BLaER1 treated with 17β-estradiol and CSF1 and Interleukin-3, amounts not matched to agents 10 nM and 100 nM (cell line): ENCODE measurements around the gene PCBD1.
A peak's percentile ranks its signal among the peaks of the same experiment; 100 is the strongest.

Source experiments
- H3K27ac ChIP-seq, 11 experiments: shearing (Covaris generic); formaldehyde crosslinking; 2 replicates each; pipeline ENCODE4 v1.8.1; 2022
- H3K27me3 ChIP-seq, 11 experiments: shearing (Covaris generic); formaldehyde crosslinking; 2 replicates each; pipeline ENCODE4 v1.8.1; 2022
- H3K36me3 ChIP-seq, 11 experiments: shearing (Covaris generic); formaldehyde crosslinking; 2 replicates each; pipeline ENCODE4 v1.8.1; 2022
- H3K4me1 ChIP-seq, 10 experiments: shearing (Covaris generic); formaldehyde crosslinking; 2 replicates each; pipeline ENCODE4 v1.8.1; 2022
- H3K4me2 ChIP-seq, 11 experiments: shearing (Covaris generic); formaldehyde crosslinking; 2 replicates each; pipeline ENCODE4 v1.8.1; 2022
- H3K4me3 ChIP-seq, 10 experiments: shearing (Covaris generic); formaldehyde crosslinking; 2 replicates each; pipeline ENCODE4 v1.8.1; 2022
- H3K9ac ChIP-seq, 11 experiments: shearing (Covaris generic); formaldehyde crosslinking; 2 replicates each; pipeline ENCODE4 v1.8.1; 2022
- H3K9me3 ChIP-seq, 11 experiments: shearing (Covaris generic); formaldehyde crosslinking; replicated peaks in 1 of 11; 2 replicates each; pipeline ENCODE4 v1.8.1; 2022
- H4K20me1 ChIP-seq, 11 experiments: shearing (Covaris generic); formaldehyde crosslinking; 2 replicates each; pipeline ENCODE4 v1.8.1; 2022
- Cebpa-rat ChIP-seq, 11 experiments: shearing (Covaris generic); IDR thresholded peaks; 2 replicates each; pipeline ENCODE4 v1.8.1; 2022

The PCBD1 gene

GRCh38 chr10:70918851-70919530 is 30.6 kb upstream of the PCBD1 start:
- H3K27ac ChIP-seq = no peak overlapping the region
- no peaks in the 10 kb centered on the region for H3K9me3 ChIP-seq
- peak overlapping the region in 8 of 11 experiments; percentile 24 to 52 (median 38); a peak in 10 of 22 replicates for H3K4me2 ChIP-seq
- no peak overlapping the region for H3K4me3 ChIP-seq
- H3K27me3 ChIP-seq = 0 out of 22 replicates have a peak, but pooled peaks cover 0 to 4% (median 0%) of the 10 kb centered on the region in 11 experiments
- peak overlapping the region in 1 of 11 experiments; percentile 36; a peak in 1 of 22 replicates for H3K9ac ChIP-seq
- peaks cover 0 to 36% (median 0%) of the 10 kb centered on the region in 11 experiments; a peak in 1 of 22 replicates for H4K20me1 ChIP-seq
- TF ChIP-seq Cebpa-rat (IDR thresholded peaks at IDR 0.05) = no peak
- no peaks in the 10 kb centered on the region for H3K36me3 ChIP-seq
- peaks cover 0 to 9% (median 6%) of the 10 kb centered on the region in 10 experiments; a peak in 11 of 20 replicates for H3K4me1 ChIP-seq

- no peak for TF ChIP-seq Cebpa-rat (IDR thresholded peaks at IDR 0.05)
These were observed 29.3 kb upstream of the PCBD1 start for GRCh38 chr10:70917635-70918034.

GRCh38 chr10:70917226-70917625 is 28.9 kb upstream of the PCBD1 start:
- Histone ChIP-seq H3K36me3 (no peaks in the 10 kb centered on the region), H3K9ac (no peak overlapping the region), H3K9me3 (peaks cover 0 to 3% (median 0%) of the 10 kb centered on the region in 11 experiments; a peak in 1 of 22 replicates), H3K4me1 (peaks cover 9 to 20% (median 15%) of the 10 kb centered on the region in 10 experiments; a peak in 19 of 20 replicates), H3K27me3 (0 out of 22 replicates have a peak, but pooled peaks cover 0 to 4% (median 0%) of the 10 kb centered on the region in 11 experiments), H3K4me2 (no peak overlapping the region), H4K20me1 (peaks cover 0 to 40% (median 0%) of the 10 kb centered on the region in 11 experiments; a peak in 1 of 22 replicates), H3K27ac (no peak overlapping the region), H3K4me3 (no peak overlapping the region)
- TF ChIP-seq Cebpa-rat (IDR thresholded peaks at IDR 0.05) = no peak

More at GRCh38 chr10:70917635-70918034, 29.3 kb upstream of the PCBD1 start:
- Histone ChIP-seq H3K27ac (no peak overlapping the region), H3K9ac (no peak overlapping the region), H3K27me3 (0 out of 22 replicates have a peak, but pooled peaks cover 0 to 4% (median 0%) of the 10 kb centered on the region in 11 experiments), H3K36me3 (no peaks in the 10 kb centered on the region), H4K20me1 (peaks cover 0 to 42% (median 0%) of the 10 kb centered on the region in 11 experiments; a peak in 1 of 22 replicates), H3K4me1 (peaks cover 9 to 18% (median 14%) of the 10 kb centered on the region in 10 experiments; a peak in 19 of 20 replicates), H3K4me3 (no peak overlapping the region), H3K4me2 (no peak overlapping the region), H3K9me3 (no peaks in the 10 kb centered on the region)

GRCh38 chr10:70916241-70916640 is 27.9 kb upstream of the PCBD1 start:
- no peaks in the 10 kb centered on the region for H3K36me3 ChIP-seq
- no peak overlapping the region for H3K9ac ChIP-seq
- H3K4me3 ChIP-seq = no peak overlapping the region
- H3K4me2 ChIP-seq = no peak overlapping the region
- H3K4me1 ChIP-seq = peaks cover 9 to 20% (median 15%) of the 10 kb centered on the region in 10 experiments; a peak in 19 of 20 replicates
- peaks cover 0 to 35% (median 0%) of the 10 kb centered on the region in 11 experiments; a peak in 1 of 22 replicates for H4K20me1 ChIP-seq
- H3K27me3 ChIP-seq = 0 out of 22 replicates have a peak, but pooled peaks cover 0 to 4% (median 0%) of the 10 kb centered on the region in 11 experiments
- peaks cover 0 to 8% (median 0%) of the 10 kb centered on the region in 11 experiments; a peak in 4 of 22 replicates for H3K9me3 ChIP-seq
- no peak overlapping the region for H3K27ac ChIP-seq
- no peak for TF ChIP-seq Cebpa-rat (IDR thresholded peaks at IDR 0.05)

GRCh38 chr10:70915806-70916205 is 27.4 kb upstream of the PCBD1 start:
- no peaks in the 10 kb centered on the region for H3K36me3 ChIP-seq
- H3K4me1 ChIP-seq = peaks cover 9 to 20% (median 15%) of the 10 kb centered on the region in 10 experiments; a peak in 19 of 20 replicates
- H3K4me2 ChIP-seq = no peak overlapping the region
- H3K27me3 ChIP-seq = 0 out of 22 replicates have a peak, but pooled peaks cover 0 to 4% (median 0%) of the 10 kb centered on the region in 11 experiments
- H3K9me3 ChIP-seq = peaks cover 0 to 8% (median 0%) of the 10 kb centered on the region in 11 experiments; a peak in 4 of 22 replicates
- no peak overlapping the region for H3K27ac ChIP-seq
- H4K20me1 ChIP-seq = peaks cover 0 to 35% (median 0%) of the 10 kb centered on the region in 11 experiments; a peak in 1 of 22 replicates
- no peak overlapping the region for H3K4me3 ChIP-seq
- no peak overlapping the region for H3K9ac ChIP-seq
- TF ChIP-seq Cebpa-rat (IDR thresholded peaks at IDR 0.05) = no peak

- Histone ChIP-seq H3K27ac (no peak overlapping the region), H3K4me3 (no peak overlapping the region), H3K27me3 (0 out of 22 replicates have a peak, but pooled peaks cover 0 to 4% (median 0%) of the 10 kb centered on the region in 11 experiments), H3K9ac (no peak overlapping the region), H3K36me3 (no peaks in the 10 kb centered on the region), H3K9me3 (peaks cover 0 to 8% (median 0%) of the 10 kb centered on the region in 11 experiments; a peak in 4 of 22 replicates), H4K20me1 (peaks cover 0 to 35% (median 0%) of the 10 kb centered on the region in 11 experiments; a peak in 1 of 22 replicates), H3K4me2 (no peak overlapping the region), H3K4me1 (peaks cover 9 to 20% (median 15%) of the 10 kb centered on the region in 10 experiments; a peak in 19 of 20 replicates)
- TF ChIP-seq Cebpa-rat (IDR thresholded peaks at IDR 0.05) = no peak
These were observed 26.8 kb upstream of the PCBD1 start for GRCh38 chr10:70915206-70915605.

- peaks cover 0 to 32% (median 0%) of the 10 kb centered on the region in 11 experiments; a peak in 1 of 22 replicates for H4K20me1 ChIP-seq
These were observed 26.0 kb upstream of the PCBD1 start for GRCh38 chr10:70914316-70914864.

GRCh38 chr10:70913893-70914240 is 25.5 kb upstream of the PCBD1 start:
- TF ChIP-seq Cebpa-rat (IDR thresholded peaks at IDR 0.05) = no peak
- Histone ChIP-seq H3K4me3 (no peak overlapping the region), H3K27ac (no peak overlapping the region), H3K27me3 (0 out of 22 replicates have a peak, but pooled peaks cover 0 to 1% (median 0%) of the 10 kb centered on the region in 11 experiments), H3K4me1 (peaks cover 1 to 14% (median 11%) of the 10 kb centered on the region in 10 experiments; a peak in 19 of 20 replicates), H4K20me1 (peaks cover 0 to 30% (median 0%) of the 10 kb centered on the region in 11 experiments; a peak in 1 of 22 replicates), H3K9ac (peak overlapping the region in 1 of 11 experiments; percentile 38; a peak in 1 of 22 replicates), H3K36me3 (no peaks in the 10 kb centered on the region), H3K9me3 (peaks cover 0 to 8% (median 0%) of the 10 kb centered on the region in 11 experiments; a peak in 4 of 22 replicates), H3K4me2 (0 out of 22 replicates have a peak overlapping the region, but pooled peaks of 1 of the 11 experiments have one; percentile 27)

More at GRCh38 chr10:70914316-70914864, 26.0 kb upstream of the PCBD1 start:
- no peak overlapping the region for H3K4me2 ChIP-seq
- 0 out of 22 replicates have a peak, but pooled peaks cover 0 to 4% (median 0%) of the 10 kb centered on the region in 11 experiments for H3K27me3 ChIP-seq
- no peak overlapping the region for H3K9ac ChIP-seq
- H3K4me3 ChIP-seq = no peak overlapping the region
- H3K9me3 ChIP-seq = peaks cover 0 to 8% (median 0%) of the 10 kb centered on the region in 11 experiments; a peak in 4 of 22 replicates
- no peak overlapping the region for H3K27ac ChIP-seq
- H3K4me1 ChIP-seq = peaks cover 6 to 18% (median 14%) of the 10 kb centered on the region in 10 experiments; a peak in 19 of 20 replicates
- no peak for TF ChIP-seq Cebpa-rat (IDR thresholded peaks at IDR 0.05)
- H3K36me3 ChIP-seq = no peaks in the 10 kb centered on the region
